NCI-H82 (cell line): Measurements from ENCODE around the gene PCDH9.
A peak's percentile ranks its signal among the peaks of the same experiment; 100 is the strongest.

ENCODE experiments used
- DNase-seq: peaks from one replicate; lab custom pipeline; 2025; lab: John Stamatoyannopoulos, UW

Gene PCDH9

GRCh38 chr13:67023130-67023876 lies 206.8 kb downstream of the PCDH9 start:
- no peak for DNase-seq

DNA sequence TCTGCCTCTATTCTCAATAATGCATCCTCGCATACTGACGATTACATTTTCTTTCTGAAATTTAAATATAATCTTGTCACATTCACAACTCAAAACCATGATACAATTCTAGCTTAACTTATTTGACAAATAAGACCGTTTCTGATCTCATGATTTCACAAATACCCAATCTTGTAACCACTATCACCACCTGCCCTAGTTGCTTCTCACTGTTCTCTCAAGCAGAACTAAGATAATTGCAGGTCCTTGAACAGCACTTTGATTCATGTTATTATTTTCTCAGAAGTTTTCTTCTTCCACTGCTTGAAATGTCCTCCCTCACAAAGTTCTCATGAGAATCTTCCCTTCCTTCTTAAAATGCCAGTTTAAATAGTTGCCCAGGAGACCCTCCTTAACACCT lies 211.4 kb downstream of the PCDH9 start:
- no peak for DNase-seq

DNA sequence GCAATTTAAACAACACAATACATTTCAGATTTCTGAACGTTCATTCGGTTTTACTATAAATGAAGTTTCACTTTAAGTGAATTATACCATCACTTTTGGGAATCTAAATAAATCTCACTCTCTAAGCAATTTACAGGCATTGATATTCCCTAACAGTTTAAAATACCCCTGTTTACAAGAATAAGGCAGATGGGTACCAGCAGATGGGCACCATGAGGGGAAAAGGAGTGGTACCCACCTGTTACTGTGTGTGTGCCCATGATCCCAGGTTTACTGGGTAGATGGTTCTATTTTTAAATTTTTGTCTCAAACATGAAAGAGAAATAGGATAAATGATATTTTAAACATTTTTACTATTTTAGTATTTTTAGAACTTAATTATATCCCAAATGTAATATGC lies 212.9 kb downstream of the PCDH9 start:
- no peak for DNase-seq

DNA sequence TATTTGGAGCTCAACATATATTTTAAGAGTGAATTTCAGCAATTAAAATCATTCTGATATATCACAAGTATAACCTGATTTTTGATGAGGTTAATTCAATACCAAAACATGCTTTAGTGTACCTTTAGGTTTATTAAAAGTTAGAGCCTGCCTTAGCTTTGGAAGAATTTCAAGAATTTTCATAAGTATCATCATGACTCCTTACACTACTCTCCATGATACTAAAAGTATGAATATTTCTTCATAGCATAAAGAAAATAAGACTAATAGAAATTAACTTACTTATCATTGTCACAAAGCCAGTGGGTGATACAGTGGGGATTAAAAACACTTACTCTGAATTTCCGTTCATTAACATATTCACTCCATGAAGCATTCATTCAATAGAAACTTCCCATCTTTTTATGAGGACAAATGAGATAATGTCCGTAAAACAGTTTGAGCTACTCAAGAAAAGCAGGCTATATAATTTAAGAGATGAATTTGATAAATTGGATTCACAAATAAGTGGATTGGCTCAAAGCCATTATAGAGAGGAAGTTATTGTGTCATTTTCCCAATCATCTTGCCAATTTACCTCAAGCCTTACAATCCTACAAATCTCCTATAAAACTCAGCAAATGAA lies 214.0 kb downstream of the PCDH9 start:
- peak; percentile 14 for DNase-seq

DNA sequence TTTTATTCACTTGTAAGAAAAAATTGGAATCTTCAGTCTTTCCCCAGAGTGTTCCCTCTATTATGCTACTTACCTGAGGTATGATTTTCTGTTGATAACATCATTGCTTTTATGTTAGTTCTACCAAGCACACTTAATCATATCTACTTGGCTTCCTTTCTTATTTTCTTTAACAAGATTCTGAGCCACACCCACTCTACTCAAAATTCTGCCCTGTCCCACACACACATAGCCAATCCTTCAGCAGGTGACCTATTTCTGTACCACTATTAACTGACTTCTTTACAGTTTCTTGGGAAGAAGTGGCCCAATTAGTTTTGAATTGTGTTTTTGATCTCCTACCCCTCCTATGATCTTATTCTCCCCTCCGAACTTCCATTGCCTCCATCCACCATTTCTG lies 215.7 kb downstream of the PCDH9 start:
- DNase-seq = no peak

DNA sequence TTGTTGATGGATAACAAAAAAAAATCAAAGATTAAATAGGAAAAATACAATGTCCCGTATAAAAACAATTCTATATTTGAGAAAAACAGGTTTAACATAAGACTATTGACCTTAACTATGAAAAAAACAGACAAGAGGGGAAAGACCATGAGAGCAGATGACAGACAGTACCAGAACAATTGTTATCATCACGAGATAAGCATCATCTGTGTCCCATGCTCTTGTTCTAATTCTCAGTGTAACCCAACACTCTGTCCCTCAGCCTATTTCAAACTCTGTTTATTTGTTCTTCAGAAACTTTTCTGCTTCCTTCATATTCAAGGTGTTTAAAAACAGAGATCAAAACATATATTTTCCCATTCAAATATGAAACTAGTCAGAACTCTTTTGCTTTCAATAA lies 216.4 kb downstream of the PCDH9 start:
- DNase-seq = no peak

- no peak for DNase-seq
Observed at GRCh38 chr13:67008075-67008668, 222.0 kb downstream of the PCDH9 start.

- no peak for DNase-seq
Observed at GRCh38 chr13:67004511-67004910, 225.6 kb downstream of the PCDH9 start.

DNA sequence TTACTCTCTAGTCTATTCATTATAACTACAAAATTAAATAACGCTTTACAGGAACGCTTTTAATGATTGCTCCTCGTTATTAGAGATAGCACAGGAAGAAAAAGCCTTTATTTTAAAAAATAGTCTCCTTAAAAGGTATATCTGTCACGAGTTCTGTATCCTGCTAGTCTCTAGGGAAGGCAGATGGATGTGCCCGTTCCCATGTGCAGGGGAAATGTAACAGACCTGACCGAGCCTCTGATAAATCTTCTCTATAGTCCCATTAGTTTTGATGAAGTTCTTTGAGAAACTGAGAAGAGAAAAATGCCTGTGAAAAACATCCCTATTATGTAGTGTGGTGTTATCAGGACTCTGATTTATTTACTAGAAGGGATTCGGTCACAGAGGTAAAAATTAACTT lies 226.4 kb downstream of the PCDH9 start:
- no peak for DNase-seq

GRCh38 chr13:67001363-67001762 lies 228.8 kb downstream of the PCDH9 start:
- DNase-seq = peak; percentile 28

DNA sequence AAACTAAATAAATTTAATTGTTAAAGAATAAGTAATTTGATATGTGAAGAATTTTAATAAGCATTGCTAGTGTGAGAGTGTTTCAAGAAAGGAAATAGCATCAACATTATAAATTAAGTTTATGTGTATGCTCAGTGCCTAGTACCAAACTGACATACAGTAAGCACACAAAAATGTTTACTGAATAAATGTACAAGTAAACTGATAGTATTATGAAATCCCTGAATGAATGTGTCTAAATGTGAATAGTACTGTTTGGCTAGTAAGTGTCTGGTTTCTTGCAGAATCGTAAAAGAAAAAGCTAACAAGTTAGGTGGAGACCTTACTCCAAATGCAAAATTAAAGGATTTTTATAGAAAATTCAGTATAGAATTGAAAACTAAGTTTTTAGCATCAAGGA lies 233.6 kb downstream of the PCDH9 start:
- DNase-seq = no peak

GRCh38 chr13:66995203-66995611 lies 234.9 kb downstream of the PCDH9 start:
- DNase-seq = no peak

DNA sequence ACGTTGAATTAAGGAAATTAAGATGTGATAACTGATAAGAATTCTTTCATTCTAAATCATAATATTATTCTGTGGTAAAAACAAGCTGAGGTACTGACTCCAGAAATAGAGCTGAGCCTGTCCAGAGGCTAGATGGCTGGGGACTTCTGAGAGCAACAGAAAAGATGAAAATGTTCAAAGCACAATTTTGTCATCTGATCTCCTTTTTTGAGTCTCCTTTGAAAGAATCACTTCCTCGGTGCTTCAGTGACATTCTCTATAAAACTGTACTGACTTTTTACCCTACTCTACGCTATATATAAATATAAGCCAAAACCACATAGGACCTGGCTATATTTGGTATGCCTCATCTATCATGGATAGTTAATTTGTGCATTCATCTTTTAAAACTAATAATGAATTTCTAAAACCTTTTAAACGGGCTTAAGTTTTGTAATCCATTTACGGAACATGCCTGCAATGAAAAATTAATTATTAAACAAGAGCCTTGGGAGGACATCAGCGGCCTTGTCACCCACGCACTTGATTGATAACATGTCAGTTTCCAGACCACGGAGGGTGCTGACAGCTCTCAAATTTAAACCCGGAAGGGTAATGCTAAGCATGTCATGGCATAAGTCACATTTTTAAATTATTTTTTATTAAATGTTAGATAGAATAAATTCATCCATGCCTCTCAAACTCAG lies 235.5 kb downstream of the PCDH9 start:
- peak; percentile 33 for DNase-seq

GRCh38 chr13:66994097-66994496 lies 236.0 kb downstream of the PCDH9 start:
- peak; percentile 98 for DNase-seq

GRCh38 chr13:66992719-66993118 lies 237.4 kb downstream of the PCDH9 start:
- no peak for DNase-seq

GRCh38 chr13:66992183-66992582 lies 238.0 kb downstream of the PCDH9 start:
- peak; percentile 60 for DNase-seq

- DNase-seq = no peak
Observed at GRCh38 chr13:66984241-66984640, 245.9 kb downstream of the PCDH9 start.

GRCh38 chr13:66981912-66982311 lies 248.2 kb downstream of the PCDH9 start:
- DNase-seq = no peak

DNA sequence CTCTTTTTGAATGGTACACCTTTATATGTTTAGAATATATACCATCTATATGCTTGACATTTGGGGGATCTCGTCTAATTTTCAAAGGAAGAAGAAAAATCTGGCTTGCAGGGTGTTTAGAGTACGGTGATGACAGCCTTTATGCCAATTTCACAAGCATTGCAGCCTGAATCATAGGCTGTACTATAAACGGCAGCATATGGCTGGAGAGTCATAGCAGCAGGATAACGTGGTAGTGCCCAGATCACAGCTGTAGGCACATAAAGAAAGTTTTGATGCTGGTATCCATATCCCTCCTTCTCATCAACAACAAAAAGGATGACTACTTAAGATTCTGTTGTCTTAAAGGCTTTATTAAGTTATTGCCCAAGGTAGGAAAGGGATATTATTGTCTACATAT lies 253.0 kb downstream of the PCDH9 start:
- DNase-seq = peak; percentile 25

DNA sequence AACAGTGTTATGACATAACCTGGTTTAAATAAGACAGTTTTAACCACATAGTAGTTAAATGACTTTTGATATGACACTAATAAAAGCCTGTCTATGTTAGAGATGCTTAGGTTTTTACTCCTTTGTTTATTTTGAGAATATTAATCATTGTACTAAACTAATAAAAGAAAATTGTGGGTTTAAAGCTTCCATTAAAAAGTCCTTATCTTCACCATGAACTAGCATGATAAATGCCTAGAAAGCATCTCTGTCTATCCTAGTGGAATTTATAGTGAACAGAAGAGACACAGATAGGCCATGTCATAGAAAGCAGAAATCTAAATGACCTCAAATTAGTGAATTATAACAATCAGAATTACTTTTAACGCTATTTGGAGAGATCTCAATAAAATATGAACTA lies 255.2 kb downstream of the PCDH9 start:
- no peak for DNase-seq

GRCh38 chr13:66974174-66974573 lies 256.0 kb downstream of the PCDH9 start:
- peak; percentile 49 for DNase-seq

GRCh38 chr13:66972659-66973058 lies 257.5 kb downstream of the PCDH9 start:
- DNase-seq = no peak

GRCh38 chr13:66971004-66971403 lies 259.1 kb downstream of the PCDH9 start:
- DNase-seq = no peak
